Neural cell (in vitro differentiated cells): Measurements from ENCODE around the gene POLN.

Experiments used
- EP300 ChIP-seq: fragments of 450-650 bp; conservative IDR thresholded peaks from 2 replicates; pipeline ENCODE4 v1.6.1; 2014; ENCODE audit warnings: antibody characterized with exemption, mild to moderate bottlenecking, moderate library complexity; ENCODE audit not compliant: poor library complexity, severe bottlenecking
- EZH2 ChIP-seq: fragments of 200-600, 300-800 bp; shearing (Covaris generic), sonication (generic); IDR thresholded peaks from 2 replicates; pipeline ENCODE4 v1.6.1; 2014; ENCODE audit warnings: antibody characterized with exemption, low read length, borderline replicate concordance, mild to moderate bottlenecking; ENCODE audit not compliant: insufficient read depth, poor library complexity, severe bottlenecking
- POLR2AphosphoS5 ChIP-seq: IDR thresholded peaks from 2 replicates; pipeline ENCODE4 v1.6.1; 2012
- RAD21 ChIP-seq: fragments of 450-650 bp; conservative IDR thresholded peaks from 2 replicates; pipeline ENCODE4 v1.6.1; 2014; ENCODE audit warnings: antibody characterized with exemption, mild to moderate bottlenecking, moderate library complexity
- SMC3 ChIP-seq: fragments of 450-650 bp; conservative IDR thresholded peaks from 2 replicates; pipeline ENCODE4 v1.6.1; 2014; ENCODE audit warnings: antibody characterized with exemption, mild to moderate bottlenecking, moderate library complexity; ENCODE audit not compliant: poor library complexity
- TAF1 ChIP-seq: IDR thresholded peaks from 2 replicates; pipeline ENCODE4 v1.6.1; 2012; ENCODE audit warnings: low read depth
- TF ChIP-seq, protein P1 (sequence below): fragments of 450-650 bp; IDR thresholded peaks from 2 replicates; pipeline ENCODE4 v1.5.1; 2014; ENCODE audit warnings: antibody characterized with exemption, mild to moderate bottlenecking, moderate library complexity; ENCODE audit not compliant: poor library complexity, severe bottlenecking
- TF ChIP-seq, protein P2 (sequence below): IDR thresholded peaks from 2 replicates; pipeline ENCODE4 v1.6.1; 2012; ENCODE audit warnings: borderline replicate concordance

DNA sequence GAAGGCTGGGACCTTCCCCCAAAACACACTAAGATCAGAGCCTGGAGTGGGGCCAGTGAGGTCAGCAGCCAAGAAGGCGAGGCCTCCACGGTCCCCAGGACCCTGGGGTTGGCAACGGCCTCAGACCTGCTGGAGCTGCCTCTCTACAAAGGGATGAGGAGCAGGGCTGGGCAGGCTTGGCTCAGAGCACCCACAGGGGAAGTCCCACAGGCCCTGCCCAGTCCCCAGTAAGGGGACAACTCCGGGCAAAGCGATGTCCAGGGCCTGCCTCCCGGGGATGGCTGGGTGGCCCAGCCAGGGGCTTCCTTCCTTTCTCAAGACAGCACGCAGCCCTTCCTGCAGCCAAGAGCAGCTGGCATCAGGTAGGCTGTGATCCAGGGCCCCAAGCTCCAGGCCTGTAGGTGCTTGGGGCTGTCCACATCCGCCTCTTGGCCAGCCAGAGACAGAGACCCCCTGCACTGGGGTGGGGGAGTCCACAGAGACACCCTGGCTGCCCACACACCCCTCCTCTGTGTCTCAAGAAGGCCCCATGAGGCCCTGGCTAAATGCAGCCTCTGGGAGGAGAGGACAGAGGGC is 14.3 kb upstream of the POLN start:
- TF ChIP-seq, protein P1, sequence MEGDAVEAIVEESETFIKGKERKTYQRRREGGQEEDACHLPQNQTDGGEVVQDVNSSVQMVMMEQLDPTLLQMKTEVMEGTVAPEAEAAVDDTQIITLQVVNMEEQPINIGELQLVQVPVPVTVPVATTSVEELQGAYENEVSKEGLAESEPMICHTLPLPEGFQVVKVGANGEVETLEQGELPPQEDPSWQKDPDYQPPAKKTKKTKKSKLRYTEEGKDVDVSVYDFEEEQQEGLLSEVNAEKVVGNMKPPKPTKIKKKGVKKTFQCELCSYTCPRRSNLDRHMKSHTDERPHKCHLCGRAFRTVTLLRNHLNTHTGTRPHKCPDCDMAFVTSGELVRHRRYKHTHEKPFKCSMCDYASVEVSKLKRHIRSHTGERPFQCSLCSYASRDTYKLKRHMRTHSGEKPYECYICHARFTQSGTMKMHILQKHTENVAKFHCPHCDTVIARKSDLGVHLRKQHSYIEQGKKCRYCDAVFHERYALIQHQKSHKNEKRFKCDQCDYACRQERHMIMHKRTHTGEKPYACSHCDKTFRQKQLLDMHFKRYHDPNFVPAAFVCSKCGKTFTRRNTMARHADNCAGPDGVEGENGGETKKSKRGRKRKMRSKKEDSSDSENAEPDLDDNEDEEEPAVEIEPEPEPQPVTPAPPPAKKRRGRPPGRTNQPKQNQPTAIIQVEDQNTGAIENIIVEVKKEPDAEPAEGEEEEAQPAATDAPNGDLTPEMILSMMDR: no peak
- no peak for TF ChIP-seq TAF1
- TF ChIP-seq POLR2AphosphoS5: no peak
- TF ChIP-seq RAD21: no peak
- no peak for TF ChIP-seq SMC3
- no peak for TF ChIP-seq EZH2
- no peak for TF ChIP-seq EP300
- TF ChIP-seq, protein P2, sequence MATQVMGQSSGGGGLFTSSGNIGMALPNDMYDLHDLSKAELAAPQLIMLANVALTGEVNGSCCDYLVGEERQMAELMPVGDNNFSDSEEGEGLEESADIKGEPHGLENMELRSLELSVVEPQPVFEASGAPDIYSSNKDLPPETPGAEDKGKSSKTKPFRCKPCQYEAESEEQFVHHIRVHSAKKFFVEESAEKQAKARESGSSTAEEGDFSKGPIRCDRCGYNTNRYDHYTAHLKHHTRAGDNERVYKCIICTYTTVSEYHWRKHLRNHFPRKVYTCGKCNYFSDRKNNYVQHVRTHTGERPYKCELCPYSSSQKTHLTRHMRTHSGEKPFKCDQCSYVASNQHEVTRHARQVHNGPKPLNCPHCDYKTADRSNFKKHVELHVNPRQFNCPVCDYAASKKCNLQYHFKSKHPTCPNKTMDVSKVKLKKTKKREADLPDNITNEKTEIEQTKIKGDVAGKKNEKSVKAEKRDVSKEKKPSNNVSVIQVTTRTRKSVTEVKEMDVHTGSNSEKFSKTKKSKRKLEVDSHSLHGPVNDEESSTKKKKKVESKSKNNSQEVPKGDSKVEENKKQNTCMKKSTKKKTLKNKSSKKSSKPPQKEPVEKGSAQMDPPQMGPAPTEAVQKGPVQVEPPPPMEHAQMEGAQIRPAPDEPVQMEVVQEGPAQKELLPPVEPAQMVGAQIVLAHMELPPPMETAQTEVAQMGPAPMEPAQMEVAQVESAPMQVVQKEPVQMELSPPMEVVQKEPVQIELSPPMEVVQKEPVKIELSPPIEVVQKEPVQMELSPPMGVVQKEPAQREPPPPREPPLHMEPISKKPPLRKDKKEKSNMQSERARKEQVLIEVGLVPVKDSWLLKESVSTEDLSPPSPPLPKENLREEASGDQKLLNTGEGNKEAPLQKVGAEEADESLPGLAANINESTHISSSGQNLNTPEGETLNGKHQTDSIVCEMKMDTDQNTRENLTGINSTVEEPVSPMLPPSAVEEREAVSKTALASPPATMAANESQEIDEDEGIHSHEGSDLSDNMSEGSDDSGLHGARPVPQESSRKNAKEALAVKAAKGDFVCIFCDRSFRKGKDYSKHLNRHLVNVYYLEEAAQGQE: no peak
